Measurements from ENCODE around the gene PCAT7. TPM values are rescaled to one million over a fixed set of nuclear protein-coding genes. Genes with fewer than 3 reads are reported as not detected.

The PCAT7 gene
- total and polyA plus RNA-seq, 2 donors (not counting 3 experiments of a cell fraction or from before 2014, with no cell fraction given) = not detected

GRCh38 chr9:94533155-94533554 lies 21.7 kb upstream of the PCAT7 start:
- Histone ChIP-seq H3K4me1 (ENCODE audit: control insufficient read depth, extremely low read depth, insufficient read depth, low read length) (no peaks in the 10 kb centered on the region), H3K79me2 (ENCODE audit: control insufficient read depth, insufficient read depth, low read length) (no peaks in the 10 kb centered on the region), H3K27me3 (ENCODE audit: control insufficient read depth in 2 of 2, insufficient read depth in 2 of 2, low read length in 2 of 2) (no peaks in the 10 kb centered on the region), H2AFZ (ENCODE audit: low read depth, low read length) (no peak overlapping the region), H3K9me3 (replicated peaks; ENCODE audit: control insufficient read depth, insufficient read depth, low read length) (no peaks in the 10 kb centered on the region), H3K9me1 (replicated peaks; ENCODE audit: control insufficient read depth, extremely low read depth, insufficient read depth, low read length) (no peaks in the 10 kb centered on the region), H3K9ac (replicated peaks; ENCODE audit: extremely low read depth, insufficient read depth, low read length) (no peak overlapping the region), H3K27ac (ENCODE audit: insufficient read depth, low read depth, low read length) (no peak overlapping the region), H4K20me1 (replicated peaks; ENCODE audit: control insufficient read depth, extremely low read depth, insufficient read depth, low read length) (no peaks in the 10 kb centered on the region), H3K36me3 (ENCODE audit: control insufficient read depth in 2 of 2, extremely low read depth in 1 of 2, insufficient read depth in 2 of 2, low read length in 2 of 2) (no peaks in the 10 kb centered on the region), H3K4me3 (replicated peaks in 1 of 3; ENCODE audit: insufficient read depth in 1 of 3, low read depth in 1 of 3, low read length in 3 of 3) (no peak overlapping the region), H3K4me2 (ENCODE audit: insufficient read depth, low read length) (no peak overlapping the region)
- CTCF ChIA-PET = no interaction called here
- POLR2A ChIA-PET = no interaction called here
- intact Hi-C loops (cut with micrococcal nuclease) = no loop called here
- no peak for DNase-seq (ENCODE audit: low read depth, low spot score)
- BruUV-seq (replicated peaks) = no TSS peak
- FAIRE-seq = no peak
- dilution Hi-C loops (cut with MboI; ENCODE audit: extremely low pct_ligation_motif_present, low sequenced_read_pairs) = no loop called here
- TF ChIP-seq EZH2 (IDR thresholded peaks at IDR 0.05; ENCODE audit: borderline replicate concordance, low read depth, low read length, severe bottlenecking) (no peak), GATA2 (IDR thresholded peaks at IDR 0.05; ENCODE audit: insufficient read depth, insufficient read length, low read depth, low read length) (no peak), MAX (IDR thresholded peaks at IDR 0.05; ENCODE audit: insufficient read depth, insufficient read length) (no peak), FOS (IDR thresholded peaks at IDR 0.05; ENCODE audit: borderline replicate concordance, insufficient read depth, low read length) (no peak)

GRCh38 chr9:94533601-94534000 lies 21.3 kb upstream of the PCAT7 start:
- no peaks in the 10 kb centered on the region for H3K79me2 ChIP-seq (ENCODE audit: control insufficient read depth, insufficient read depth, low read length)
- no peak for TF ChIP-seq JUN (IDR thresholded peaks at IDR 0.05; ENCODE audit: borderline replicate concordance, insufficient read depth, insufficient read length, low read depth)
- TF ChIP-seq GATA2 (IDR thresholded peaks at IDR 0.05; ENCODE audit: insufficient read depth, insufficient read length, low read depth, low read length) = no peak
- no peak for TF ChIP-seq FOS (IDR thresholded peaks at IDR 0.05; ENCODE audit: borderline replicate concordance, insufficient read depth, low read length)
- TF ChIP-seq, protein P1, sequence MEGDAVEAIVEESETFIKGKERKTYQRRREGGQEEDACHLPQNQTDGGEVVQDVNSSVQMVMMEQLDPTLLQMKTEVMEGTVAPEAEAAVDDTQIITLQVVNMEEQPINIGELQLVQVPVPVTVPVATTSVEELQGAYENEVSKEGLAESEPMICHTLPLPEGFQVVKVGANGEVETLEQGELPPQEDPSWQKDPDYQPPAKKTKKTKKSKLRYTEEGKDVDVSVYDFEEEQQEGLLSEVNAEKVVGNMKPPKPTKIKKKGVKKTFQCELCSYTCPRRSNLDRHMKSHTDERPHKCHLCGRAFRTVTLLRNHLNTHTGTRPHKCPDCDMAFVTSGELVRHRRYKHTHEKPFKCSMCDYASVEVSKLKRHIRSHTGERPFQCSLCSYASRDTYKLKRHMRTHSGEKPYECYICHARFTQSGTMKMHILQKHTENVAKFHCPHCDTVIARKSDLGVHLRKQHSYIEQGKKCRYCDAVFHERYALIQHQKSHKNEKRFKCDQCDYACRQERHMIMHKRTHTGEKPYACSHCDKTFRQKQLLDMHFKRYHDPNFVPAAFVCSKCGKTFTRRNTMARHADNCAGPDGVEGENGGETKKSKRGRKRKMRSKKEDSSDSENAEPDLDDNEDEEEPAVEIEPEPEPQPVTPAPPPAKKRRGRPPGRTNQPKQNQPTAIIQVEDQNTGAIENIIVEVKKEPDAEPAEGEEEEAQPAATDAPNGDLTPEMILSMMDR (IDR thresholded peaks at IDR 0.05; ENCODE audit: extremely low read depth in 1 of 2, insufficient read depth in 1 of 2, low read depth in 1 of 2, low read length in 2 of 2) = no peak
- no peak for TF ChIP-seq POLR2AphosphoS5 (IDR thresholded peaks at IDR 0.05; ENCODE audit: insufficient read depth, low read depth, low read length)
- no peak for TF ChIP-seq POLR2A (IDR thresholded peaks at IDR 0.05; ENCODE audit: low read depth, low read length)
- no peak for TF ChIP-seq EZH2 (IDR thresholded peaks at IDR 0.05; ENCODE audit: borderline replicate concordance, low read depth, low read length, severe bottlenecking)
- TF ChIP-seq MAX (IDR thresholded peaks at IDR 0.05; ENCODE audit: insufficient read depth, insufficient read length) = no peak
- no peak for TF ChIP-seq MYC (IDR thresholded peaks at IDR 0.05; ENCODE audit: low read depth, low read length)
- ChIA-PET POLR2A (no interaction called here), CTCF (no interaction called here)
- H3K9me1 ChIP-seq (replicated peaks; ENCODE audit: control insufficient read depth, extremely low read depth, insufficient read depth, low read length) = no peaks in the 10 kb centered on the region
- H3K9ac ChIP-seq (replicated peaks; ENCODE audit: extremely low read depth, insufficient read depth, low read length) = no peak overlapping the region
- H3K27ac ChIP-seq (ENCODE audit: insufficient read depth, low read depth, low read length) = no peak overlapping the region
- DNase-seq (ENCODE audit: low read depth, low spot score) = no peak
- no peaks in the 10 kb centered on the region for H3K27me3 ChIP-seq (ENCODE audit: control insufficient read depth in 2 of 2, insufficient read depth in 2 of 2, low read length in 2 of 2)
- H2AFZ ChIP-seq (ENCODE audit: low read depth, low read length) = no peak overlapping the region
- no peaks in the 10 kb centered on the region for H3K4me1 ChIP-seq (ENCODE audit: control insufficient read depth, extremely low read depth, insufficient read depth, low read length)
- BruUV-seq (replicated peaks) = no TSS peak
- H3K36me3 ChIP-seq (ENCODE audit: control insufficient read depth in 2 of 2, extremely low read depth in 1 of 2, insufficient read depth in 2 of 2, low read length in 2 of 2) = no peaks in the 10 kb centered on the region
- no peak for FAIRE-seq
- H3K4me3 ChIP-seq (replicated peaks in 1 of 3; ENCODE audit: insufficient read depth in 1 of 3, low read depth in 1 of 3, low read length in 3 of 3) = no peak overlapping the region
- dilution Hi-C loops (cut with MboI; ENCODE audit: extremely low pct_ligation_motif_present, low sequenced_read_pairs) (no loop called here), intact Hi-C loops (cut with micrococcal nuclease) (no loop called here)
- H3K9me3 ChIP-seq (replicated peaks; ENCODE audit: control insufficient read depth, insufficient read depth, low read length) = no peaks in the 10 kb centered on the region
- H3K4me2 ChIP-seq (ENCODE audit: insufficient read depth, low read length) = no peak overlapping the region
- H4K20me1 ChIP-seq (replicated peaks; ENCODE audit: control insufficient read depth, extremely low read depth, insufficient read depth, low read length) = no peaks in the 10 kb centered on the region
